ENCODE data around the gene RARB. TPM values are rescaled to one million over a fixed set of nuclear protein-coding genes. Genes with fewer than 3 reads are reported as not detected.

Gene RARB
- total RNA-seq, 2 experiments from 2014 or later, result not detected

DNA sequence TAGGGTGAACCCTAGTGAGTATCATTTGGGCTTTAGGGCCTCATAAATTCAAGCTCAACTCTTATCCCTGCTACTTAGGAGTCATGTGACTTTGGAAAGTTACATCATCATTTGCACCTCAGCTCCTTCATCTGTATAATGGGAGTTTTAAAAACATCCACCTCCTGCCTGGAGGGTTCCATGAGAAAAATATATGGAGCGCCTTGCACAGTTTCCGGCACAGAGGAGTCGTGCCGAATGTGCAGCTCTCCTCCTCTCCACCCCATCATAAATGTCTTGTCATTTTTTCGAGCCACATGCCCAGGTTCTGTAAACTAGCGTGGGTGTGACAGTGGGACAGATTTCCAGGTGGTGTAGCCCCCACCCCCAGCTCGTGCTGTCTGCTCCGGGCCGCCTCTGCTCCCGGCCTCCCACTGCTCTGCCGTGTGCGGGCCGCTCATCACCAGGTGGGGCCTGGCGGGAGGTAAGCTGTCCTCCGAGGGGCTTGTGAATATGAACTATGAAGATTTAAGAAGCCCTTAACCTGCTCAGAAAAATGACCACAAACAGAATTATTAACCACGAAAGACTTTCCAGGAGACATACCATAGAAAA is 146.2 kb downstream of the RARB start:
- no peak for ATAC-seq

GRCh38 chr3:25575001-25575400 is 146.9 kb downstream of the RARB start:
- intact Hi-C loops (cut with micrococcal nuclease), result no loop called here

More for the DNA sequence above, 146.2 kb downstream of the RARB start:
- POLR2A ChIA-PET, result no interaction called here
- Mint-ChIP-seq H3K4me3 (no peak overlapping the region), H3K4me1 (ENCODE audit: low read depth) (no peaks in the 10 kb centered on the region), H3K27me3 (no peaks in the 10 kb centered on the region), H3K27ac (no peak overlapping the region), H3K36me3 (ENCODE audit: low read depth) (no peaks in the 10 kb centered on the region), H3K9me3 (no peaks in the 10 kb centered on the region)
- intact Hi-C loops (cut with micrococcal nuclease), result no loop called here
- TF ChIP-seq, protein P1, sequence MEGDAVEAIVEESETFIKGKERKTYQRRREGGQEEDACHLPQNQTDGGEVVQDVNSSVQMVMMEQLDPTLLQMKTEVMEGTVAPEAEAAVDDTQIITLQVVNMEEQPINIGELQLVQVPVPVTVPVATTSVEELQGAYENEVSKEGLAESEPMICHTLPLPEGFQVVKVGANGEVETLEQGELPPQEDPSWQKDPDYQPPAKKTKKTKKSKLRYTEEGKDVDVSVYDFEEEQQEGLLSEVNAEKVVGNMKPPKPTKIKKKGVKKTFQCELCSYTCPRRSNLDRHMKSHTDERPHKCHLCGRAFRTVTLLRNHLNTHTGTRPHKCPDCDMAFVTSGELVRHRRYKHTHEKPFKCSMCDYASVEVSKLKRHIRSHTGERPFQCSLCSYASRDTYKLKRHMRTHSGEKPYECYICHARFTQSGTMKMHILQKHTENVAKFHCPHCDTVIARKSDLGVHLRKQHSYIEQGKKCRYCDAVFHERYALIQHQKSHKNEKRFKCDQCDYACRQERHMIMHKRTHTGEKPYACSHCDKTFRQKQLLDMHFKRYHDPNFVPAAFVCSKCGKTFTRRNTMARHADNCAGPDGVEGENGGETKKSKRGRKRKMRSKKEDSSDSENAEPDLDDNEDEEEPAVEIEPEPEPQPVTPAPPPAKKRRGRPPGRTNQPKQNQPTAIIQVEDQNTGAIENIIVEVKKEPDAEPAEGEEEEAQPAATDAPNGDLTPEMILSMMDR (IDR thresholded peaks at IDR 0.05), result no peak
- CTCF ChIA-PET, result interaction anchor here (1.4 kb wide), 1 partner anchor 19 kb away, joined by 5 read pairs; no protein-coding TSS in a partner anchor
- DNase-seq, result no peak

GRCh38 chr3:25576146-25576545 is 148.1 kb downstream of the RARB start:
- Mint-ChIP-seq H3K4me1 (ENCODE audit: low read depth) (no peaks in the 10 kb centered on the region), H3K4me3 (no peak overlapping the region), H3K9me3 (no peaks in the 10 kb centered on the region), H3K27ac (no peak overlapping the region), H3K27me3 (peaks cover 2% of the 10 kb centered on the region), H3K36me3 (ENCODE audit: low read depth) (no peaks in the 10 kb centered on the region)
- intact Hi-C loops (cut with micrococcal nuclease), result no loop called here
- ChIA-PET CTCF (interaction anchor here (1.0 to 1.1 kb wide), 2 partner anchors 134 to 175 kb away, joined by 3 read pairs; no protein-coding TSS in a partner anchor), POLR2A (no interaction called here)
- DNase-seq (no peak), ATAC-seq (no peak)
- TF ChIP-seq, protein P1 (IDR thresholded peaks at IDR 0.05), result no peak

More at GRCh38 chr3:25575001-25575400, 146.9 kb downstream of the RARB start:
- H3K27ac Mint-ChIP-seq, result no peak overlapping the region
- ChIA-PET CTCF (no interaction called here), POLR2A (no interaction called here)
- H3K36me3 Mint-ChIP-seq (ENCODE audit: low read depth), result no peaks in the 10 kb centered on the region
- no peak for ATAC-seq
- H3K4me3 Mint-ChIP-seq, result no peak overlapping the region
- H3K27me3 Mint-ChIP-seq, result no peaks in the 10 kb centered on the region
- TF ChIP-seq, protein P1 (IDR thresholded peaks at IDR 0.05), result no peak
- no peak for DNase-seq
- H3K4me1 Mint-ChIP-seq (ENCODE audit: low read depth), result no peaks in the 10 kb centered on the region
- H3K9me3 Mint-ChIP-seq, result no peaks in the 10 kb centered on the region

- ChIA-PET POLR2A (no interaction called here), CTCF (interaction anchor here (1.0 to 1.1 kb wide), 2 partner anchors 135 to 175 kb away, joined by 3 read pairs; no protein-coding TSS in a partner anchor)
- Mint-ChIP-seq H3K36me3 (ENCODE audit: low read depth) (no peaks in the 10 kb centered on the region), H3K27me3 (peaks cover 2% of the 10 kb centered on the region), H3K4me3 (no peak overlapping the region), H3K27ac (no peak overlapping the region), H3K9me3 (no peaks in the 10 kb centered on the region), H3K4me1 (ENCODE audit: low read depth) (no peaks in the 10 kb centered on the region)
- intact Hi-C loops (cut with micrococcal nuclease), result no loop called here
- no peak for DNase-seq
- no peak for ATAC-seq
- TF ChIP-seq, protein P1 (IDR thresholded peaks at IDR 0.05), result peak; percentile 16
Observed at GRCh38 chr3:25576831-25577454, 148.9 kb downstream of the RARB start.

DNA sequence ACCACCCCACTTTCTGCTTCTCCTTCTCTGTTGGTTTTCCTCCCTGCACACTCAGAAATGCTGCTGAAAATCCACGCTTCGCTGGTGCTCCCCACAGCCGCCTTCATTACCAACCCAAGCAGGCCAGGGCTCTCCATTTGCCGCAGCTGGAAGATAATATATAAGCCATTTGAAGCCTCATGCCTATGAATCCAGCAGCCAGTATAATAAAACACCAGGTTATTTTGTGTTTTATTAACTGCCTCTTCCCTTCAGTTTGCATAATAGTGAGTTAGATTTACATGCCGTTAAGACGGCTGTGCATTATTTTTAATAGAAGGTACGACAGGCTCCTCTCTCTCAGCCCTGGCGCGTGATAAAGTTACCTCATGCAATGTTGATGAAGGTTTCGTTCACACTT is 150.0 kb downstream of the RARB start:
- TF ChIP-seq, protein P1 (IDR thresholded peaks at IDR 0.05), result no peak
- H3K27ac Mint-ChIP-seq, result no peak overlapping the region
- no peaks in the 10 kb centered on the region for H3K4me1 Mint-ChIP-seq (ENCODE audit: low read depth)
- intact Hi-C loops (cut with micrococcal nuclease), result no loop called here
- H3K4me3 Mint-ChIP-seq, result no peak overlapping the region
- no peak for ATAC-seq
- ChIA-PET CTCF (no interaction called here), POLR2A (no interaction called here)
- no peaks in the 10 kb centered on the region for H3K36me3 Mint-ChIP-seq (ENCODE audit: low read depth)
- no peak for DNase-seq
- peaks cover 2% of the 10 kb centered on the region for H3K27me3 Mint-ChIP-seq
- H3K9me3 Mint-ChIP-seq, result no peaks in the 10 kb centered on the region

Measured in activated CD8-positive, alpha-beta T cell treated with anti-CD3 and anti-CD28 coated beads for 36 hours (primary cell).